WTC11 (cell line): Measurements from ENCODE around the gene FBXO47.

Experiments used
- CREB1 ChIP-seq: sonication (generic); formaldehyde crosslinking; IDR thresholded peaks from 2 replicates; pipeline ENCODE4 v1.8.0; 2023; ENCODE audit warnings: mild to moderate bottlenecking, missing genetic modification reagents
- FOXP1 ChIP-seq: sonication (generic); formaldehyde crosslinking; IDR thresholded peaks from 2 replicates; pipeline ENCODE4 v1.8.0; 2022; ENCODE audit warnings: missing genetic modification reagents, mild to moderate bottlenecking, moderate library complexity, borderline replicate concordance
- JUN ChIP-seq: sonication (generic); formaldehyde crosslinking; IDR thresholded peaks from 2 replicates; pipeline ENCODE4 v1.8.0; 2023; ENCODE audit warnings: mild to moderate bottlenecking, missing genetic modification reagents
- ZNF121 ChIP-seq: sonication (generic); formaldehyde crosslinking; IDR thresholded peaks from 2 replicates; pipeline ENCODE4 v1.8.0; 2023; ENCODE audit warnings: missing genetic modification reagents
- TF ChIP-seq, protein P1 (sequence below): fragments of 200-600 bp; IDR thresholded peaks from 2 replicates; pipeline ENCODE4 v1.8.0; 2022; ENCODE audit warnings: antibody characterized with exemption
- TF ChIP-seq, protein P2 (sequence below): sonication (generic); formaldehyde crosslinking; IDR thresholded peaks from 2 replicates; pipeline ENCODE4 v1.8.1; 2022; ENCODE audit warnings: low read depth, missing genetic modification reagents, borderline replicate concordance
- TF ChIP-seq, protein P3 (sequence below): sonication (generic); formaldehyde crosslinking; IDR thresholded peaks from 2 replicates; pipeline ENCODE4 v1.8.0; 2022; ENCODE audit warnings: missing genetic modification reagents

DNA sequence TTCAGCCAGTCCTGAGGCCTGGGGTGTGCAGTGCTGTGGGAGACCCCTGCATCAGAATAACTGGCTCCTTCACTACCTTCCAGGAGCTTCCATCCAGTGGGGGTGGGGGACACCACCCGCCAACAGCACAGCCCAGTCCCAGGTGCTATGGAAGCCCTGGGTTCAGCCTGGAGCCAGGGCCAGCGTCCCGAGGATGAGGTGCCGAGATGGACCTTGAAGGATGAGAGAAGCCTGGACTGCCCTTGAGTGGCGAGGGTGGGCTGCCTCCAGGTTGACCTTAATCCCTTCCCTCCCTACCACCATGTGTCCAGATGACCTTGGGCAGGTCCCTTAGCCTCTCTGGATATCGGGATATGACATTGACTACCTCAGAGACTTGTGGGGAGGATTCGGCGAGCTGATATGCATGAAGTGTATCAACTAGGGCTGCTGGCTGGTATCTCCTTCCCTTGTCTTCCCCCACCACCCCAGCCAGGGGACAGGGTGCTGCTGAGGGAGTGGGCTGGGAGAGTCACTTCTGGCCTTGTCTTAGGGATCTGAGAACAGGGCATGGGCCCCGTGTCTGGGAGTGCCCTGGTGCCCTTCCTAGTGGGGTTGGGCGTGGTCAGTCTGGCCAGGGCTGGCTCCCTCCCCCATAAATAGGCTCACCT is 56.0 kb downstream of the FBXO47 start:
- TF ChIP-seq, protein P1, sequence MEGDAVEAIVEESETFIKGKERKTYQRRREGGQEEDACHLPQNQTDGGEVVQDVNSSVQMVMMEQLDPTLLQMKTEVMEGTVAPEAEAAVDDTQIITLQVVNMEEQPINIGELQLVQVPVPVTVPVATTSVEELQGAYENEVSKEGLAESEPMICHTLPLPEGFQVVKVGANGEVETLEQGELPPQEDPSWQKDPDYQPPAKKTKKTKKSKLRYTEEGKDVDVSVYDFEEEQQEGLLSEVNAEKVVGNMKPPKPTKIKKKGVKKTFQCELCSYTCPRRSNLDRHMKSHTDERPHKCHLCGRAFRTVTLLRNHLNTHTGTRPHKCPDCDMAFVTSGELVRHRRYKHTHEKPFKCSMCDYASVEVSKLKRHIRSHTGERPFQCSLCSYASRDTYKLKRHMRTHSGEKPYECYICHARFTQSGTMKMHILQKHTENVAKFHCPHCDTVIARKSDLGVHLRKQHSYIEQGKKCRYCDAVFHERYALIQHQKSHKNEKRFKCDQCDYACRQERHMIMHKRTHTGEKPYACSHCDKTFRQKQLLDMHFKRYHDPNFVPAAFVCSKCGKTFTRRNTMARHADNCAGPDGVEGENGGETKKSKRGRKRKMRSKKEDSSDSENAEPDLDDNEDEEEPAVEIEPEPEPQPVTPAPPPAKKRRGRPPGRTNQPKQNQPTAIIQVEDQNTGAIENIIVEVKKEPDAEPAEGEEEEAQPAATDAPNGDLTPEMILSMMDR = no peak
- TF ChIP-seq JUN (CRISPR knock-in tag) = no peak
- no peak for TF ChIP-seq ZNF121 (CRISPR knock-in tag)
- no peak for TF ChIP-seq CREB1
- TF ChIP-seq, protein P2, sequence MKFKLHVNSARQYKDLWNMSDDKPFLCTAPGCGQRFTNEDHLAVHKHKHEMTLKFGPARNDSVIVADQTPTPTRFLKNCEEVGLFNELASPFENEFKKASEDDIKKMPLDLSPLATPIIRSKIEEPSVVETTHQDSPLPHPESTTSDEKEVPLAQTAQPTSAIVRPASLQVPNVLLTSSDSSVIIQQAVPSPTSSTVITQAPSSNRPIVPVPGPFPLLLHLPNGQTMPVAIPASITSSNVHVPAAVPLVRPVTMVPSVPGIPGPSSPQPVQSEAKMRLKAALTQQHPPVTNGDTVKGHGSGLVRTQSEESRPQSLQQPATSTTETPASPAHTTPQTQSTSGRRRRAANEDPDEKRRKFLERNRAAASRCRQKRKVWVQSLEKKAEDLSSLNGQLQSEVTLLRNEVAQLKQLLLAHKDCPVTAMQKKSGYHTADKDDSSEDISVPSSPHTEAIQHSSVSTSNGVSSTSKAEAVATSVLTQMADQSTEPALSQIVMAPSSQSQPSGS (CRISPR knock-in tag) = no peak
- no peak for TF ChIP-seq FOXP1 (CRISPR knock-in tag)
- TF ChIP-seq, protein P3, sequence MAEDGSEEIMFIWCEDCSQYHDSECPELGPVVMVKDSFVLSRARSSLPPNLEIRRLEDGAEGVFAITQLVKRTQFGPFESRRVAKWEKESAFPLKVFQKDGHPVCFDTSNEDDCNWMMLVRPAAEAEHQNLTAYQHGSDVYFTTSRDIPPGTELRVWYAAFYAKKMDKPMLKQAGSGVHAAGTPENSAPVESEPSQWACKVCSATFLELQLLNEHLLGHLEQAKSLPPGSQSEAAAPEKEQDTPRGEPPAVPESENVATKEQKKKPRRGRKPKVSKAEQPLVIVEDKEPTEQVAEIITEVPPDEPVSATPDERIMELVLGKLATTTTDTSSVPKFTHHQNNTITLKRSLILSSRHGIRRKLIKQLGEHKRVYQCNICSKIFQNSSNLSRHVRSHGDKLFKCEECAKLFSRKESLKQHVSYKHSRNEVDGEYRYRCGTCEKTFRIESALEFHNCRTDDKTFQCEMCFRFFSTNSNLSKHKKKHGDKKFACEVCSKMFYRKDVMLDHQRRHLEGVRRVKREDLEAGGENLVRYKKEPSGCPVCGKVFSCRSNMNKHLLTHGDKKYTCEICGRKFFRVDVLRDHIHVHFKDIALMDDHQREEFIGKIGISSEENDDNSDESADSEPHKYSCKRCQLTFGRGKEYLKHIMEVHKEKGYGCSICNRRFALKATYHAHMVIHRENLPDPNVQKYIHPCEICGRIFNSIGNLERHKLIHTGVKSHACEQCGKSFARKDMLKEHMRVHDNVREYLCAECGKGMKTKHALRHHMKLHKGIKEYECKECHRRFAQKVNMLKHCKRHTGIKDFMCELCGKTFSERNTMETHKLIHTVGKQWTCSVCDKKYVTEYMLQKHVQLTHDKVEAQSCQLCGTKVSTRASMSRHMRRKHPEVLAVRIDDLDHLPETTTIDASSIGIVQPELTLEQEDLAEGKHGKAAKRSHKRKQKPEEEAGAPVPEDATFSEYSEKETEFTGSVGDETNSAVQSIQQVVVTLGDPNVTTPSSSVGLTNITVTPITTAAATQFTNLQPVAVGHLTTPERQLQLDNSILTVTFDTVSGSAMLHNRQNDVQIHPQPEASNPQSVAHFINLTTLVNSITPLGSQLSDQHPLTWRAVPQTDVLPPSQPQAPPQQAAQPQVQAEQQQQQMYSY (CRISPR knock-in tag) = no peak
